ENCODE measurements around the gene OTOGL.

The OTOGL gene

GRCh38 chr12:80381121-80381520 is 281.8 kb downstream of the OTOGL start:
- DNase-seq, result no peak

DNA sequence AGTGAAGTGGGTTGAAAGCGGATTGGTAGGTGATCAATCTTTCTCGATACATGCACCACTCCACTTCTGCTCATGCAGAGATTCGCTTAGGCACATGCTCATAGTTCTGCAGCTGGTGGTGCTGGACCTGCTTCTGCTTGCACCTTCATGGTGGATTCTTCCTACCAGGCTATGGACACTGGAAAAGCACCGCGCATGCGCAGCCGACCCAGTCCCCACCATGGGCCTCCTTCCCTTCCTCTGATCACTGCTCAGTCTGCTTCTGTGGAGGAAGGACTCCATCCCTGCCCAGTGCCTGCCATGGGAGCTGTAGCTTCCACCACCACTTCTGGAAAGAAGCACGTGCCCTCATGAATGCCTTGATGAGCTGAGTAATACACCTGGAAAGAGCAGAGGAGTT is 282.9 kb downstream of the OTOGL start:
- no peak for DNase-seq

DNA sequence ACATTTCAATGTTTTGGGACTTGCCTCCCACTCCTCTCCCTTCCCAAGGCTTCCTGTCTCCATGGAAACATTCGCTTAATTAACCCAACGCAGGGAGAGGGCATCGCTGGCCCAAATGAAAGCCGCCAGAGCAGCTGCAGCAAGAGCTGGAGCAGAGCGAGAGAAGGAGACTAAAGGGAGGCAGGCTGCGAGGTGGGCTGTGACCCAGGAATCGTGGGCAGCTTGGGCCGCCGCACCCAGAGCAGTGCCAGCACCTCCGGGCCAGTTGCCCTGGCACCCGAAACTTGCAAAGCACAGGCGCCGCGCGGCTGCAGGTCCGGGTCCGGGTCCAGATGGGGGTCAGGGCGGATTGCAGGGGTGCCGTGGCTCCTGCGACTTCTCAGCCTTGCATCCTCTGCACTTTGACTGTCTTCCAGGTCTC is 301.2 kb downstream of the OTOGL start:
- peak; percentile 92 for DNase-seq

DNA sequence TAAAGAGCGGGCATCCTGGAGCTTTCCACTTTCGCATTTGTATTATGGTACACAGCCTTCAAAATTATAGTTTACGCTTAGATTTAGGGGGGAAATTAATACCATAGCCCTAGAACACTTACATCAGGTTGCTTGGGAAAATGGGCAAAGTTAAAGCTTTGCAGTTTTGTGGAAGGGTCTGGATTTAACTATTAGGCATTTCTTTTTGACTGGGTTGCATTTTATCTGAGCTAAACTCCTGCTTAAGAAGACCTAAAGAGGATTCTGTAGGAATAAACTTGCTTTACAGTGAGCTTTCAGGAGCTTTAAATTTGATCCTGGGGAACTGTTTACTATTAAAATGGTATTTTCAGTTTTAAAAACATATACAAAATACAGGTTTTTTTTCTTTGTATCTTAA is 301.9 kb downstream of the OTOGL start:
- DNase-seq, result no peak

GRCh38 chr12:80404629-80405028 is 305.3 kb downstream of the OTOGL start:
- DNase-seq, result no peak

GRCh38 chr12:80406253-80406652 is 306.9 kb downstream of the OTOGL start:
- DNase-seq, result no peak

- DNase-seq, result no peak
These were observed 312.4 kb downstream of the OTOGL start for GRCh38 chr12:80411787-80412186.

DNA sequence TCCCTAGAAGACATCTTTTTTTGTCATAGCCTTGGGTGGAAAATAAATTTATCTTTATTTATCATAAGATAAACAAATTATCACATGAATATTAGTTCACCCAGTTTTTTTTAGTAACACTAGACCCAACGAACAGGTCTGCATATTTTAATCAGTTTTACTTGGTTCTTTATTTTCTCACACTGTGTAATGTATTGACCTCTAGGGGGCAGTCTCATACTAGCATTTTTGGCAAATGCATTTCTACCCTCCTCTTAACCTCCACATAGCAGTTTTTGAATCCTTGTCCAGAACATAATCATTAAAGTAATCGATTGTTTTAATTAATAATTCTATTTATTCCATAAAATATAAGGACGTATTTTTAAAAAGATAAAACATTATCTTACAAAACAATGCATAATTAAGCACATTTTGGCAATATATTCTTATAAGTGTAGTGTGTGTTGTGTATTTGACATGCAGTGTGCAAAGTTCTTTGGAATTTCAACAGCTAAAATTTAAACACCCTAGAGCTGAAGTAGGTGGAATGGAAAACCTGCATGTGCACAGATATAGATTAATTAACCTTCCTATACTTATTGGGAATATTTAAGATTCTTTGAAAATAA is 313.1 kb downstream of the OTOGL start:
- DNase-seq, result peak; percentile 18

DNA sequence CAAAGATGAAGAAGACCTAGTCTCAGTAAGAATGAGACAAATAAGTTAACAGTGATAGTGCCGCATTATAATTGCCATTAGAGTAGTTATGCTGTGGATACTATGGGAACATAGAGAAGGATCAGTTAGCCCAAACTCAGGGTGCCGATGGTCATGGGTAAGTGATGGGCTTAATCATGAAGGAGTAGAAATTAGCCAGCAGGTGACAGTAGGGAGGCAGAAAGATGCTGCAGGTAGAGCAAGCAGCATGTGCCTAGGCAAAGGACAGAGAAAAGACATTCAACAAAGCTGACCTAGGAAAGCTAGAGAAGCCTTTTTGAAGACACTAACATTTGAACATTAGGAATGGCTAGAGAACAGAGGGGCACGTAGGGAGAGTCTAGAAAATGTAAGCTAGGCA is 314.1 kb downstream of the OTOGL start:
- DNase-seq, result no peak

DNA sequence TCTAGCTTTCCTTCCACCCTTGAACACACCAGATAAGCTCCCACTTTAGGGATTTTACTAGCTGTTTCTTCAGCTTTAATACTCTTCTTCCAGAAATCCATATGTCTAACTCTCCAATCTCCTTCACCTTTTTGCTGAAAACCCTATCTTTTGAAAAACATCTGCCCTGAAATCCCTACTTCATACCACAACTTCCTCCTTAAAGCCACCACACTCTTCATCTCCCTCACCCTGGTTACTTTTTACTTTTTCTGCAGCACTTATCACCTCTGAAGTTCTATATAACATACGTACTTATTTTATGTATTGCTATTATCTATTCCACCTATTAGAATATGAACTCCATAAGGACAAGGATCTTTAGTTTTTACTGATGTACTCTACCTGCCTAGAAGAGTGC is 316.1 kb downstream of the OTOGL start:
- DNase-seq, result no peak

- DNase-seq, result no peak
These were observed 320.3 kb downstream of the OTOGL start for GRCh38 chr12:80419644-80420043.

- DNase-seq, result no peak
These were observed 320.7 kb downstream of the OTOGL start for GRCh38 chr12:80420075-80420474.

DNA sequence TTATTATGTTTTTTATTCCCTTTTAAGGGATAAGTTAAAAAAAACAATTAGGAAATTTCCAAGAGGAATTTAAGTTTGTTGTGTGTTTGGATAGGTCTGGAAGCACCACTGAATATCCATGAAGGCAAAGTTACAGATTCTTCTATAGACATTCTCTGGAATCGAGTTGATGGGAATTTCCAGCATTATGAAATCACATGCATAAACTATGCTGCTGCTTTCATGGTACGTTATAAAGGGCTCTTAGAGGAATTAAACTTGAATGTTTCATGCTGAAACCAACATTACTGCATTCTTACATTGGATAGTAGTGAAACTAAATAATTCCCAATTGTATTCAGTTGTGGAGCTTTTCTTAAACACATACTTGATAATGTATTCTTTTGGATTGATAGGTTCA is 323.2 kb downstream of the OTOGL start:
- DNase-seq, result no peak

Measured in retina (tissue), 1 donor.